Calu3 (cell line): ENCODE measurements around the gene P2RY2. TPM values are rescaled to one million over a fixed set of nuclear protein-coding genes. Genes with fewer than 3 reads are reported as not detected.

Source experiments
- BruUV-seq: library from RNA; stranded (reverse); fragments of 400-500 nt; replicated peaks from 2 replicates; lab custom pipeline; 2021; lab: Mats Ljungman, UMichigan
- CTCF ChIA-PET: fragments of 300-600 bp; sonication (Branson Sonifier 250); formaldehyde crosslinking; loops from one replicate; lab custom pipeline; 2022; ENCODE audit warnings: antibody characterized with exemption; lab: Charles Lee
- DNase-seq: peaks from one replicate; pipeline ENCODE4 v3.0.0; 2022
- H3K27ac Mint-ChIP-seq: one replicate; pipeline ENCODE4 v1.8.0; 2022; ENCODE audit warnings: mixed read lengths; ENCODE audit not compliant: unreplicated experiment
- H3K27me3 Mint-ChIP-seq: one replicate; pipeline ENCODE4 v1.8.0; 2022; ENCODE audit warnings: mixed read lengths; ENCODE audit not compliant: unreplicated experiment
- H3K36me3 Mint-ChIP-seq: one replicate; pipeline ENCODE4 v1.8.0; 2022; ENCODE audit warnings: mild to moderate bottlenecking, moderate library complexity, mixed read lengths; ENCODE audit not compliant: insufficient read depth, unreplicated experiment
- H3K4me1 Mint-ChIP-seq: one replicate; pipeline ENCODE4 v1.8.0; 2022; ENCODE audit warnings: mild to moderate bottlenecking, low read depth, mixed read lengths; ENCODE audit not compliant: unreplicated experiment
- H3K4me3 Mint-ChIP-seq: one replicate; pipeline ENCODE4 v1.8.0; 2022; ENCODE audit warnings: mild to moderate bottlenecking, low read depth, moderate library complexity, mixed read lengths; ENCODE audit not compliant: unreplicated experiment
- H3K9me3 Mint-ChIP-seq: one replicate; pipeline ENCODE4 v1.8.0; 2022; ENCODE audit warnings: low read depth, mixed read lengths; ENCODE audit not compliant: unreplicated experiment
- CTCF ChIP-seq: fragments of 200-600 bp; IDR thresholded peaks from one replicate; pipeline ENCODE4 v1.8.0; 2022; ENCODE audit warnings: antibody characterized with exemption; ENCODE audit not compliant: unreplicated experiment
- intact Hi-C: fragments of 100-400 bp; cut with micrococcal nuclease; formaldehyde crosslinking; loops from one replicate; pipeline ENCODE4 v1.10.0; 2022; ENCODE audit not compliant: unreplicated experiment
- total RNA-seq: library from RNA; stranded (reverse); gene quantifications from 2 replicates; pipeline ENCODE4 v1.2.3, GENCODE V29; 2022

P2RY2 gene
- total RNA-seq, 1 experiment from 2014 or later: 1.6 TPM

GRCh38 chr11:73178681-73179080, 39.4 kb upstream of the P2RY2 start:
- Mint-ChIP-seq H3K4me1 (peaks cover 13% of the 10 kb centered on the region), H3K4me3 (no peak overlapping the region), H3K27ac (no peak overlapping the region), H3K36me3 (no peaks in the 10 kb centered on the region), H3K9me3 (no peaks in the 10 kb centered on the region), H3K27me3 (peaks cover 21% of the 10 kb centered on the region)
- no peak for DNase-seq
- no peak for TF ChIP-seq CTCF
- no TSS peak for BruUV-seq
- intact Hi-C loops: loop anchor here (1.0 to 10.0 kb wide), 3 partner anchors 254 to 454 kb away; no protein-coding TSS in a partner anchor
- CTCF ChIA-PET: interaction anchor here (1.1 to 3.7 kb wide), 3 partner anchors 28 to 347 kb away, joined by 3 to 38 read pairs (median 3); no protein-coding TSS in a partner anchor

- Mint-ChIP-seq H3K27ac (no peak overlapping the region), H3K9me3 (no peaks in the 10 kb centered on the region), H3K4me1 (peaks cover 22% of the 10 kb centered on the region), H3K27me3 (peaks cover 19% of the 10 kb centered on the region), H3K4me3 (no peak overlapping the region), H3K36me3 (no peaks in the 10 kb centered on the region)
- intact Hi-C loops: no loop called here
- BruUV-seq: no TSS peak
- no peak for DNase-seq
- no peak for TF ChIP-seq CTCF
- CTCF ChIA-PET: interaction anchor here (1.0 to 1.2 kb wide), 3 partner anchors 54 to 351 kb away, joined by 3 to 4 read pairs (median 3); no protein-coding TSS in a partner anchor
Measured at GRCh38 chr11:73182824-73183321, 35.2 kb upstream of the P2RY2 start.

- BruUV-seq: no TSS peak
- Mint-ChIP-seq H3K9me3 (no peaks in the 10 kb centered on the region), H3K27ac (no peak overlapping the region), H3K4me3 (peak overlapping the region; percentile 48), H3K4me1 (peaks cover 17% of the 10 kb centered on the region), H3K36me3 (no peaks in the 10 kb centered on the region), H3K27me3 (peaks cover 8% of the 10 kb centered on the region)
- peak; percentile 84 for TF ChIP-seq CTCF
- peak; percentile 79 for DNase-seq
- intact Hi-C loops: loop anchor here (1.0 to 5.0 kb wide), 2 partner anchors 42 to 57 kb away; no protein-coding TSS in a partner anchor
- CTCF ChIA-PET: interaction anchor here (1.0 to 3.1 kb wide), 5 partner anchors 10 to 354 kb away, joined by 3 to 18 read pairs (median 5); no protein-coding TSS in a partner anchor
Measured at GRCh38 chr11:73184953-73185671, 33.0 kb upstream of the P2RY2 start.

GRCh38 chr11:73185680-73186293, 32.3 kb upstream of the P2RY2 start:
- no peaks in the 10 kb centered on the region for H3K36me3 Mint-ChIP-seq
- intact Hi-C loops: loop anchor here (1.0 to 5.0 kb wide), 2 partner anchors 42 to 57 kb away; no protein-coding TSS in a partner anchor
- CTCF ChIA-PET: interaction anchor here (1.0 to 3.1 kb wide), 5 partner anchors 9 to 355 kb away, joined by 3 to 18 read pairs (median 5); no protein-coding TSS in a partner anchor
- H3K27ac Mint-ChIP-seq: no peak overlapping the region
- no peak for TF ChIP-seq CTCF
- no peaks in the 10 kb centered on the region for H3K9me3 Mint-ChIP-seq
- no TSS peak for BruUV-seq
- H3K4me3 Mint-ChIP-seq: no peak overlapping the region
- no peak for DNase-seq
- H3K4me1 Mint-ChIP-seq: peaks cover 24% of the 10 kb centered on the region
- peaks cover 8% of the 10 kb centered on the region for H3K27me3 Mint-ChIP-seq
